Dermis blood vessel endothelial cell (primary cell): Measurements from ENCODE around the gene GNAZ. TPM values are rescaled to one million over a fixed set of nuclear protein-coding genes. Genes with fewer than 3 reads are reported as not detected.

ENCODE experiments used
- DNase-seq: peaks from one replicate; pipeline ENCODE4 v3.0.0; 2010
- total RNA-seq: library from RNA; depleted of rRNA; stranded (reverse); fragments of >200 nt; gene quantifications from 2 replicates; pipeline ENCODE4 v1.2.3, GENCODE V29; 2014

Gene GNAZ
- total RNA-seq, 1 donor from 2014 or later: 0.68 TPM

GRCh38 chr22:23140385-23140784 lies 70.1 kb downstream of the GNAZ start:
- DNase-seq: no peak

DNA sequence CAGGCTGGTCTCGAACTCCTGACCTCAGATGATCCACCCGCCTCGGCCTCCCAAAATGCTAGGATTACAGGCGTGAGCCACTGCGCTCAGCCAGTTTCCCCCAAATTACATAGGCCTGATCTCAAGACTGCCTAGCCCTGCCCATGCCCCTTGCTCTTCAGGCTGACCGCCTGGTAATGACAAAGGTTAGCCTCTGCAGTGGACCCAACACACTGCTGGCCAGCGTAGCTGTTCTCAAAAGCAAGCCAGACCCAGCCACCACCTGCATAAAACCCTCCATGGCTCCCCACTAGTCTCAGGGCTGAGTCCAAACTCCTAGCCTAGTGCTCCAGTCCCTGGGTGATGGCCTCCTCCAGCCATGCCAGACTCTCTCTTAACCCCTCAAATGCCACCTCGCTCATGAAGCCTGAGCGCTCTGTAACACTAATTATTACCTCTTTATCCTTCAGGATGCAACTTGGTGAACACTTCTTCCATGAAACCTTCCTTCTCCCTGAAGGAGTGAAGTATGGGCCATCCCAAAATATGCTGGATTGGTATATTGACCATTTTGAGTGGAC lies 72.3 kb downstream of the GNAZ start:
- no peak for DNase-seq

DNA sequence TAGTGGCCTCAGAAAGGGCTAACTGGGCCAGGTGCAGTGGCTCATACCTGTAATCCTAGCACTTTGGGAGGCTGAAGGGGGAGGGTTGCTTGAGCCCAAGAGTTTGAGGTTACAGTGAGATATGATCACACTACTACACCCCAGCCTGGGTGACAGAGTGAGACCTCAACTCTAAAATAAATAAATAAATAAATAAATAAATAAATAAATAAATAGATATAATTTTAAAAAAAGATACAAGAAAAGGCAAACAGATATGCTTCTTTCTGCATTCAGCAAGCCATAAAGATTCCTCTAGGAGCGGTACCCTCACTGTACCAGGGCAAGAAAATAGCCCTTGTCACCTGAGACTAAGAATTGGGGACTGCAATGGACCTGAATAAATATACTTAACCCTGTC lies 72.8 kb downstream of the GNAZ start:
- DNase-seq: no peak

DNA sequence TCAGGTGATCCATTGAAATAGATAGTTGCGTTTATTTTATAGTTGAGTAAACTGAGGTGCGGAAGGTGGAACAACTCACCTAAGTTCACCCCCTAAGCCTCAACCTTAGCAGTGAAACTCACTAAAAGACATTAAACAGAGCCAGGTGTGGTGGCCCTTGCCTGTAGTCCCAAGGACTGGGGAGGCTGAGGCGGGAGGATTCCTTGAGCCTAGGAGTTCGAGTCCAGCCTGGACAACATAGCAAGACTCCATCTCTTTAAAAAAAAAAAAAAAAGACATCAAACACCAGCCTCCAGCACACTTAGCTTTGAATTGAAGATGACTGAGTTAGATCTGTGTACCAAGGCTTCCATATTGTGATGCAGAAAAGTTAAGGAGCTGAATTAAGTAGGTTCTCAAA lies 74.1 kb downstream of the GNAZ start:
- no peak for DNase-seq

DNA sequence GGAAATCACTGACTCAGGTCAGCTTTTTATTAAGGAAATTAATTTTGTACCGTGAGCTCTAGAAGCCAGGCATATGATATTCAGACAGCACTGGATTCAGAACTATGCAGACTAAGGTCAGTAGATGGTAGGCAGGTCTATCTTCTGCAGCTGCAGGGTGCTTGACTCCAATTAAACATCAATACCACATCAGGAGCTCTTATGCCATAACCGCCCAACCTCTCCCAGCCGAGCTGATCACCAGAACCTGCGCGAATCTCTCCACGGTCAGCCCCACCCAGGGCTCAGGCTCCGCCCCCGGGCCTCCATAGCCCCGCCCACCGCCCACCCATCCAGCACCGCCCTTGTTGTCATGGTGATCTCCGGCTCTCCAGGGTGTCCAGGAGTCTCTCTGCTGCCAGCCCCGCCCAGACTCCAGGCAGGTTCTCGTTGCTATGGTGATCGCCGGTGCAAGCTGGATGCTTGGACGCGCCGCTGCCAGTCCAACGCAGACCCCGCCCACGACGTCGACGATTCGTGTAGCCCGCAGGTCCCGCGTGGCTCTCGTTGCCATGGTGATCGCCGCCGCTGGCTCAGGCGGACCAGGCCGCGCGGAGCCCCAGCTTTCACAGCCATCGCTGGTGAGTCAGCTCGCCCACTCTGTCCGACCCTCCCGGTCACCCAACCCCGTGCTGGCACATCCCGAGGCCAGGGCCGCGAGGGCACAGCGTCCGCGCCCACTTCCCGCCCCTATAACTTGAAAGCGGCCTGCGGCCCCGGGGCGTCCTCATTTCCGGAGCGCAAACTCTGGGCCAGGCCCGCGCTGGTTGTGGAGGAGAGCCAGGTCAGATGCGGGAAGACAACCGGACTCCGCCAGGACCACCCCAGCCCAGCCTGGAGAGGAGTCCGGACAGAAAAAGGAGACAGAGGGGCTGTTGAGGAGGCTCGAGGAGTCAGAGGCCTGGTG lies 74.9 kb downstream of the GNAZ start, which contains the start of gene RAB36:
Gene RAB36, plus strand, starts transcription at position 546 of the 946 bp plus-strand sequence. CDS start 1,140 bp downstream, outside the sequence.
- peak; percentile 98 for DNase-seq

- DNase-seq: no peak
Measured at GRCh38 chr22:23145878-23146470, 75.7 kb downstream of the GNAZ start.

DNA sequence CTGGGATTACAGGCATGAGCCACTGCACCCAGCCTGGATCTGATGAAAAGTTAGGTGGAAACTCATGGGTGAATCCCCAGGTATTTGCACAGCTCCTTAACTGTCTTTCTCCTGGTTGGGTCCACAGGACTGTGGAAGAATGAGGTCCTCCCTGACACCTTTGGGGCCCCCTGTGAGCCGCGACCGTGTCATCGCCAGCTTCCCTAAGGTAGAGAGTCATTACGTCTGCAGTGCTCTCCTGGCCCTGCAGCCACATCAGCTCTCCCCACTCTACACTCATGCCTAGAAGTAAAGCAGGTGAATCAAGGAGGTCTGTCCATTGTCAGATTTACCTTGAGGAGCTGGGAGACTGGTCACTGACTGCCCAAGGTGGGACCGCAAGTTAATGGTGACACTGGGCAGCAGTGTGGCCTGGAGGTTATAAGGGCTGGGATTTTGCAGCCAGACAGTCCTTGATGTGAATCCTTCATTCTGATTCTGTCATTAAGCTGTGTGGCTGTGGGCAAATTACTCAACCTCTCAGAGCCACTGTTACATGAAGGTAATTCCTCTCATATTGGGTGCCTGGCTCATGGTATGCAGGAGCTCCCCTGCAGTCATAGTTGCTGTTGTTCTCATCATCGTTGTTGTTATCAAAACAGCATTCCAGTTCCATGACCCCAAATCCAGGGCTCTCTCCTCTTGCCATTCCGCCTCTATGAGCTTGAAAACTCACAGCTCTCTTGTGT lies 76.3 kb downstream of the GNAZ start:
- no peak for DNase-seq

DNA sequence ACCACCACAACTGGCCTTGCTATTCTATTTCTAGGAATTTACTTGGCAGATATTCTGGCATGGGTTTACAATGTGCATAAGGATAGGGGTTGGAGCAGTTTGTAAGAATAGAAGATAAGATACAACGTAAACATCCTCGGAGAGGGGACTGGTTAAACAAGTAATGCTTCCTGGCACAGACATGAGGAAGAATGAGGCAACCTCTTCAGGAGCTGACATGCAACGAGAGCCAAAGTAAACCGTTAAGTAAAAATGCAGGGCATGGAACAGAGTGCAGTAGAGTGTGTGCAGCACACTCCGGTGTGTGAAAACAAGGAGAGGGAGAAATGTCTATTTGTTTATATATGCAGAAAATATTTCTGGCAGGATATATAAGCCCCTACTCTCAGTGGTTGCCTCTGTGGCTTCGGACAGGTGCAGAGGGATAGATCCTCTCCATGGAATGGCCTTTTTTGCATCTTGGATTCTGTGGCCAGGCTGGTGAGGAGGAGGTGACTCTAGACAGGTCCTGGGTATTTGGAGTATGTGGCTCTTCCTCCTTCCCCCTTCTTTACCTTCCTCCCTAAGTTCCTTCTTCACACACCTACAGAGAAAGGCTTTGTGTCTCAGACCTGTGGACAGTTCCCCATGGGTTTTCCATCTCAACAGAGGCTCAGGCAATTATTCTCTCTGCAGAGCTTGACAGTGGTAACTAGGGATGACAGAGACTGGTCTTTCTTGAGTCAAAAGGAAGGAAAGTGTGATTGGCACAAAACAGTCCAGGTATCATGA lies 77.5 kb downstream of the GNAZ start:
- DNase-seq: no peak

GRCh38 chr22:23149743-23150238 lies 79.5 kb downstream of the GNAZ start:
- DNase-seq: no peak

DNA sequence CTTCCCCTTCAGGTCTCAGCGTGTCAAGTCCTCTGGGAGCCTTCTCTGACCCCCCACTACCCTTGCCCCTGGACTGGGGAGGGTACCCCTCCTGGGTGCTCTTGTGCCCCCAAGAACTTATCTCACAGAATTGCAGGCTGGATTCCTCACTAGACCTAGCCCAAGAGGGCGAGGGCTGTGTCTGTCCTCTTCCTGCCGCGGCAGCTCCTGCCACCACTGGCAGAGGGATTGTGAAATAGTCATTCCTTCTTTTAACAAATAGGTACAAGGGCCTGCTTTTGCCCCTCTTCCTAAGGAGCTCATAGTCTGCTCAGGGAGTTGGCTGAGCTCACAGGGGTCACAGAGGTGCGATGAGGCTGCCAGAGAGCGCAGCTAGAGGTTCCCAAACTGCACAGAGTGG lies 80.4 kb downstream of the GNAZ start:
- DNase-seq: no peak

DNA sequence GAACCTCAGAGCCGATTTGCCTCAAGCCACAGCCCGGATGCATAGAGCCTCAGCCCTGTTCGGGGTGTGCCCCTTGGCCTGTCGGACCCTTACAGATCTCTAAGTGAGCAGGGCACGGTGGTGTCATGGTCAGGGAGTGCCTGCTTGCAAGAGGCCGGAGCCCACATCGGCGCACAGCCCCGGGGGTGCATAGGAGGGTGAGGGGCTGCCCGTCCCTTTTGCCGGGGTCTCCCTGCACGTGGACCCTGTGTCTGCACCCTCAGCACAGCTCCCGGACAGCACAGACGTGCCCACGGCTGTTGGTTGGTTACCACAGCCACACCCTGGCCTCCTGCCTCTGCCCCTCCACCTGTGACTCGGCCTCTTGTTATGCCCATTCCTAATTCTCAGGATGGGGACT lies 81.5 kb downstream of the GNAZ start:
- DNase-seq: no peak

DNA sequence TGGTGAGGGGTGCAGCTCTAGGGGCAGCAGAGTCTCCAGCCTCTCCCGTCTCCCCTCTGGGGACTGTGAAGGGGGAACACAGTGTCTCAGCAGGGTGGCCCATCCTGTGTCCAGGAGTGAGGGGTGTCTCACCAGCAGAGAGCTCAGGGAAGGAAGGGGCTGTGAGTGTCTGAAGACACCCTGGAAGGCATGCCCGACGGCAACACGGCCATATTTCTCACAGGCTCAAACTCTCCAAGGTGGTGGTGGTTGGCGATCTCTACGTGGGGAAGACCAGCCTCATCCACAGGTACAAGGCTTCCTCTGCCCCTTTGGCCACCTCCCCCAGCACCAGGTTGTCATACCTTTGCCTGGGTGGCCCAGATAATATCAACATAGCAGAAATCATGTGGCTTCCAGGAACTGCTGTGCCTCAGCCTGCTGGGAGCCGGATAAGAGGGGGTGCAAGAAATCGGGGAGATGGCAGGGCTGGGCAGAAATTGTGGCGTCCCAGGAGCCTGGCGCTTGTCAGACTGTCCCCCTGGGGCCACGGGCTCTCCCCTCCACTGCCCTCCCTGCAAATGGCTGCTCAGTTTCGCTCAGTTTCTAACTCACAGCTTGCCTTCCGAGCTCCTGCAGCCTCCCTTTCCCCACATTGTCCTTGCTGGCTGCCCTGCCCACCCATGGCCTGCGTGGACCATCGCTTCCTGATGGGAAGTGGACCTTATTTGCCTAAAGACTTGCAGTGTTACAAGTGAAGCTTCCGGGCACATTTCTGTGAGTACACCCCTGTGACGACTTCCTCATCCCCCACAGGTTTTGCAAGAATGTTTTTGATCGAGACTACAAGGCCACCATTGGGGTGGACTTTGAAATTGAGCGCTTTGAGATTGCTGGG lies 82.2 kb downstream of the GNAZ start:
- DNase-seq: peak; percentile 14

DNA sequence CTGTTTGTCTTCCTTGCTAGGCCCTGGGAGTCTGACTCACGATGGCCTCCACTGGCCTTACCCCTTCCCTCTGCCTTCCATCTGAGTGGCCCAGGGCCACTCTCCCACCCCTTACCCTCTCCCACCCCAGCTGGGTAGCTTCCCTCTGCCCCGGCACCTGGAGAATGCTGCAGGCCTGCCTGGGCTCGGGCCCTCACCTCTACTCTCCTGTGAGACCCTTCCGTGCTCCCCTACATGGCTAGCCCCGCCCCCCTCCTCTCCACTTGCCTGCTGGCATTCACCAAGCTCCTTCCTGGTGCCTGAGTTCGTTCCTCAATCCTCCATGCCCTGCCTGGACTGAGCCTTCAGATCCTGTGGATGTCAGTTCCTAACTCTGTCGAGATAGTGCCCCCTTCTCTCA lies 83.7 kb downstream of the GNAZ start:
- no peak for DNase-seq

DNA sequence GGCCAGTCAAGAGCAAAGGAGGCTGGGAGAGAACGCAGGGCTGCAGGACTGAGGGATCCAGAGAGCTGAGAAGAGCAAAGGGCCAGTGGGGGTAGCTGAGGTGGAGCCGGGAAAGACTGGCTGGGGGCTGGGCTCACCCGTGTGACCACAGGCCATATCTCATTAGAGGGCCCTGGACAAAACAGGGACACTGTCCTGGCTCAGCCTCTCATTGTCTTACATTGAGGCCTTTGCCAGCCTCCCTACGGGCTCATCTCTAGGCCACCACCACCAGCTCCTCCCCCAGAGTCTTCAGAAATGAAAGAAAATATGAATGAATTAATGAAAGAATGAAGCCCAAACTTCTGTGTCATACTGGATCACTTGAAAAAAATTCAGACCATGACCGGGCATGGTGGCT lies 84.1 kb downstream of the GNAZ start:
- no peak for DNase-seq

GRCh38 chr22:23155143-23155542 lies 84.8 kb downstream of the GNAZ start:
- no peak for DNase-seq

- DNase-seq: no peak
Measured at GRCh38 chr22:23155831-23156230, 85.5 kb downstream of the GNAZ start.

GRCh38 chr22:23156286-23156685 lies 86.0 kb downstream of the GNAZ start:
- no peak for DNase-seq

DNA sequence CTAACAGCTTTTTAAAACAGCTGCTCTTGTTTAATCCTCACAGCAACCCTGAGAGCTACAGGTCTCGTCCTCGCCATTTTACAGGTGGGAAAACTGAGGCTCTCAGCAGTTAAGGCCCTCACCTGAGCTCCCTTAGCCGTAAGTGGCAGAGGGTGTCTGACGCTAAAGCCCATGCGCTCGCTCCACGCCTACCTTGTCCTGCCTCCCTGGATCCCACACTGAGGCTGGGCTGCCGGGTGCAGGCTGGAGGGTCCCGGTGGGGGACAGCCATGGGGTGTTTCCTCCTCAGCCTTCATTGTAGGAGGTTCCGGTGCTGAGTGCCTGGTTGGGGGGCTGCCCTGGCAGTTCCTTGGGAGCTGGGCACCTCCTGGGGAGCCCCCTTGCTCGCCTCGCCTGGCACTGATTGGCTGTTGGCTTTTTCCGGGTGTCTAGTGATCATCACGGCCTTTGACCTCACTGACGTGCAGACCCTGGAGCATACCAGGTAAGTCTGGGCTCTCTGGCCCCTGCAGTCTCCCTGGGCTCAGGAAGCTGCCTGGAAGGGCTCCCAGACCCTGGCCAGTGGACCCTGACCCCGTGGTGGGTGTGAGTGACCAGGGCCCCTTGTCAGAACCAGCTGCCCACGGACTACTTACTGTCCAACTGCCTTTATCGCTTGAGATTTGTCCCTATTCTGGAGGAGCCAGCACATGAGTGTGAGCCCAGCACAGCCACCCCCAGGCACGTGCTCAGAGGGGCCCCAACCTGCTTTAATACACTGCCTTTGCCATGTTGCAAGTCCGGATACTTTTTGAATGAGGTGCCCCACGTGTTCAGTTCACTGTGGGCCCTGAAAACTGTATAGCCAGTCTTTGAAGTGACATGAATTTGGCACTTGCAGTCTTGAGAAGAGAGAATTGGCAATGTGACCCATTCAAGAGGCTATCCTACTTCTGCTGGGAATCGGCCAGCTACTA lies 87.5 kb downstream of the GNAZ start:
- DNase-seq: no peak

GRCh38 chr22:23158516-23159290 lies 88.4 kb downstream of the GNAZ start:
- DNase-seq: no peak
